CD14-positive monocyte (primary cell): Measurements from ENCODE around the gene ADGRG7. TPM values are rescaled to one million over a fixed set of nuclear protein-coding genes. Genes with fewer than 3 reads are reported as not detected.

Experiments
- DNase-seq, 3 donors: peaks; one replicate each; pipeline ENCODE4 v3.0.0-alpha.2; 2011 to 2022
- H2AFZ ChIP-seq: 2 replicates; pipeline ENCODE4 v1.6.0; 2012; ENCODE audit warnings: mild to moderate bottlenecking, low read depth, low read length, inconsistent platforms; ENCODE audit not compliant: insufficient read depth, poor library complexity, severe bottlenecking
- H3K27ac ChIP-seq, 2 donors: 1 replicate in 1 of 2; 2 replicates in 1 of 2; pipeline ENCODE4 v1.5.1; 2012 to 2013; ENCODE audit warnings: low read length in 2 of 2, control low read depth in 1 of 2, inconsistent platforms in 1 of 2, low read depth in 1 of 2, mild to moderate bottlenecking in 1 of 2
- H3K27me3 ChIP-seq, 2 donors: one replicate each; pipeline versions ENCODE4 v1.6.0 to v1.6.1; 2011 to 2013; ENCODE audit warnings: low read length in 2 of 2; ENCODE audit not compliant: control insufficient read depth in 2 of 2, insufficient read depth in 2 of 2
- H3K36me3 ChIP-seq, 2 donors: replicated peaks in 1 of 2; 1 replicate in 1 of 2; 2 replicates in 1 of 2; pipeline versions ENCODE4 v1.5.1 to v1.6.1; 2012 to 2013; ENCODE audit warnings: low read length in 2 of 2, control low read depth in 1 of 2, inconsistent platforms in 1 of 2, mild to moderate bottlenecking in 1 of 2; ENCODE audit not compliant: insufficient read depth in 2 of 2, control insufficient read depth in 1 of 2
- H3K4me1 ChIP-seq, 2 donors: 1 replicate in 1 of 2; 2 replicates in 1 of 2; pipeline versions ENCODE4 v1.5.1 to v1.6.1; 2012 to 2013; ENCODE audit warnings: low read length in 2 of 2, control low read depth in 1 of 2, inconsistent platforms in 1 of 2, mild to moderate bottlenecking in 1 of 2, moderate library complexity in 1 of 2; ENCODE audit not compliant: insufficient read depth in 2 of 2, control insufficient read depth in 1 of 2
- H3K4me2 ChIP-seq: replicated peaks from 2 replicates; pipeline ENCODE3; 2012; ENCODE audit warnings: low read length, moderate library complexity, mild to moderate bottlenecking; ENCODE audit not compliant: poor library complexity, severe bottlenecking; ENCODE audit errors: extremely low read depth
- H3K4me3 ChIP-seq, 3 experiments: fragments of 200-600 bp in 1 of 3; sonication (generic) in 1 of 3; replicated peaks in 1 of 3; 1 replicate in 2 of 3; 2 replicates in 1 of 3; pipeline ENCODE4 v1.5.1; 2011 to 2013; ENCODE audit warnings: low read length in 3 of 3, mild to moderate bottlenecking in 3 of 3, control low read depth in 2 of 3, low read depth in 2 of 3, inconsistent platforms in 1 of 3, moderate library complexity in 1 of 3
- H3K79me2 ChIP-seq: 2 replicates; pipeline ENCODE4 v1.6.0; 2012; ENCODE audit warnings: mild to moderate bottlenecking, control low read depth, inconsistent platforms, low read length, moderate library complexity; ENCODE audit not compliant: insufficient read depth
- H3K9ac ChIP-seq: 2 replicates; pipeline ENCODE4 v1.6.0; 2017; ENCODE audit warnings: low read length, mild to moderate bottlenecking; ENCODE audit not compliant: insufficient read depth, poor library complexity, severe bottlenecking
- H3K9me3 ChIP-seq, 2 donors: replicated peaks in 1 of 2; 1 replicate in 1 of 2; 2 replicates in 1 of 2; pipeline versions ENCODE4 v1.5.1 to v1.6.1; 2012 to 2013; ENCODE audit warnings: low read length in 2 of 2, control low read depth in 1 of 2; ENCODE audit not compliant: control insufficient read depth in 1 of 2, insufficient read depth in 1 of 2
- H4K20me1 ChIP-seq: 2 replicates; pipeline ENCODE4 v1.6.0; 2012; ENCODE audit warnings: mild to moderate bottlenecking, low read length, control low read depth, moderate library complexity; ENCODE audit not compliant: insufficient read depth
- H3K27ac Mint-ChIP-seq, 7 donors: one replicate each; pipeline ENCODE4 v1.8.0; 2020; ENCODE audit warnings: mild to moderate bottlenecking in 7 of 7, mixed read lengths in 7 of 7, moderate library complexity in 6 of 7, inconsistent platforms in 2 of 7
- H3K27me3 Mint-ChIP-seq, 3 donors: one replicate each; pipeline ENCODE4 v1.8.0; 2021 to 2022; ENCODE audit warnings: low read depth in 3 of 3, mild to moderate bottlenecking in 3 of 3, mixed read lengths in 3 of 3, moderate library complexity in 3 of 3, inconsistent platforms in 1 of 3
- H3K36me3 Mint-ChIP-seq, 2 donors: one replicate each; pipeline ENCODE4 v1.8.0; 2020; ENCODE audit warnings: mixed read lengths in 2 of 2, inconsistent platforms in 1 of 2, mild to moderate bottlenecking in 1 of 2
- H3K4me1 Mint-ChIP-seq: one replicate; pipeline ENCODE4 v1.8.0; 2020; ENCODE audit warnings: mild to moderate bottlenecking, mixed read lengths
- H3K4me3 Mint-ChIP-seq, 2 donors: one replicate each; pipeline ENCODE4 v1.8.0; 2020; ENCODE audit warnings: mild to moderate bottlenecking in 2 of 2, mixed read lengths in 2 of 2, moderate library complexity in 1 of 2
- H3K9me3 Mint-ChIP-seq, 7 donors: one replicate each; pipeline ENCODE4 v1.8.0; 2020 to 2022; ENCODE audit warnings: mixed read lengths in 7 of 7, mild to moderate bottlenecking in 6 of 7, moderate library complexity in 6 of 7, inconsistent platforms in 2 of 7
- WGBS: methylation state at CpG from one replicate; pipeline ENCODE4 v1.1.5; 2013; ENCODE audit warnings: missing lambda C conversion rate; ENCODE audit not compliant: insufficient coverage; 5-methylcytosine and 5-hydroxymethylcytosine counted together
- intact Hi-C, 2 donors: fragments of 100-400 bp; cut with micrococcal nuclease; formaldehyde crosslinking; loops; one replicate each; pipeline versions ENCODE4 v1.15.0 to v1.15.1; 2023
- polyA plus RNA-seq, 3 donors: library from polyadenylated mRNA; depleted of rRNA in 1 of 3; unstranded in 2 of 3; stranded (reverse) in 1 of 3; fragments of 300-500 nt in 2 of 3; fragments of >200 nt in 1 of 3; fragmentation: Illumina TruSeq in 2 of 3; gene quantifications; 1 replicate in 2 of 3; 2 replicates in 1 of 3; pipeline ENCODE4 v1.2.3, GENCODE V29; 2012 to 2021
- TF ChIP-seq, protein P1 (sequence below): fragments of 200-600 bp; IDR thresholded peaks from one replicate; pipeline ENCODE4 v1.8.0; 2022; ENCODE audit warnings: antibody characterized with exemption, mild to moderate bottlenecking

The ADGRG7 gene
- polyA plus RNA-seq, 3 donors = not detected

GRCh38 chr3:100641471-100642032 is 32.2 kb downstream of the ADGRG7 start:
- H4K20me1 ChIP-seq = no peaks in the 10 kb centered on the region
- H3K27ac ChIP-seq = no peak overlapping the region
- peak overlapping the region; percentile 29 for H3K4me2 ChIP-seq
- Mint-ChIP-seq H3K9me3 (peaks cover 0 to 3% (median 0%) of the 10 kb centered on the region in 7 donors), H3K36me3 (no peaks in the 10 kb centered on the region), H3K27ac (peak overlapping the region in 1 of 7 donors; percentile 8), H3K4me1 (peaks cover 13% of the 10 kb centered on the region), H3K4me3 (peak overlapping the region in 1 of 2 donors; percentile 24), H3K27me3 (no peaks in the 10 kb centered on the region)
- no peak overlapping the region for H3K9ac ChIP-seq
- peaks cover 8 to 12% of the 10 kb centered on the region in 2 donors for H3K4me1 ChIP-seq
- intact Hi-C loops = no loop called here
- no peaks in the 10 kb centered on the region for H3K79me2 ChIP-seq
- H3K9me3 ChIP-seq = no peaks in the 10 kb centered on the region
- TF ChIP-seq, protein P1, sequence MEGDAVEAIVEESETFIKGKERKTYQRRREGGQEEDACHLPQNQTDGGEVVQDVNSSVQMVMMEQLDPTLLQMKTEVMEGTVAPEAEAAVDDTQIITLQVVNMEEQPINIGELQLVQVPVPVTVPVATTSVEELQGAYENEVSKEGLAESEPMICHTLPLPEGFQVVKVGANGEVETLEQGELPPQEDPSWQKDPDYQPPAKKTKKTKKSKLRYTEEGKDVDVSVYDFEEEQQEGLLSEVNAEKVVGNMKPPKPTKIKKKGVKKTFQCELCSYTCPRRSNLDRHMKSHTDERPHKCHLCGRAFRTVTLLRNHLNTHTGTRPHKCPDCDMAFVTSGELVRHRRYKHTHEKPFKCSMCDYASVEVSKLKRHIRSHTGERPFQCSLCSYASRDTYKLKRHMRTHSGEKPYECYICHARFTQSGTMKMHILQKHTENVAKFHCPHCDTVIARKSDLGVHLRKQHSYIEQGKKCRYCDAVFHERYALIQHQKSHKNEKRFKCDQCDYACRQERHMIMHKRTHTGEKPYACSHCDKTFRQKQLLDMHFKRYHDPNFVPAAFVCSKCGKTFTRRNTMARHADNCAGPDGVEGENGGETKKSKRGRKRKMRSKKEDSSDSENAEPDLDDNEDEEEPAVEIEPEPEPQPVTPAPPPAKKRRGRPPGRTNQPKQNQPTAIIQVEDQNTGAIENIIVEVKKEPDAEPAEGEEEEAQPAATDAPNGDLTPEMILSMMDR = no peak
- H3K36me3 ChIP-seq = no peaks in the 10 kb centered on the region
- no peaks in the 10 kb centered on the region for H3K27me3 ChIP-seq
- no CpG with 5 or more reads among the region's 3 CpGs for WGBS
- H2AFZ ChIP-seq = no peak overlapping the region
- peak in 2 of 3 donors; percentile 15 to 16 for DNase-seq
- H3K4me3 ChIP-seq = peak overlapping the region in 1 of 3 experiments; percentile 24

GRCh38 chr3:100645913-100646312 is 36.5 kb downstream of the ADGRG7 start:
- no peaks in the 10 kb centered on the region for H4K20me1 ChIP-seq
- peaks cover 12 to 17% of the 10 kb centered on the region in 2 donors for H3K4me1 ChIP-seq
- H3K4me1 Mint-ChIP-seq = peaks cover 20% of the 10 kb centered on the region
- intact Hi-C loops = no loop called here
- no peaks in the 10 kb centered on the region for H3K9me3 Mint-ChIP-seq
- no peak overlapping the region for H3K27ac ChIP-seq
- H3K4me3 ChIP-seq = no peak overlapping the region
- H3K9me3 ChIP-seq = no peaks in the 10 kb centered on the region
- no peaks in the 10 kb centered on the region for H3K79me2 ChIP-seq
- H3K27me3 ChIP-seq = no peaks in the 10 kb centered on the region
- no peak overlapping the region for H3K9ac ChIP-seq
- H3K36me3 Mint-ChIP-seq = no peaks in the 10 kb centered on the region
- H3K27ac Mint-ChIP-seq = no peak overlapping the region
- no peak for DNase-seq
- no peaks in the 10 kb centered on the region for H3K36me3 ChIP-seq
- H2AFZ ChIP-seq = no peak overlapping the region
- H3K4me3 Mint-ChIP-seq = no peak overlapping the region
- TF ChIP-seq, protein P1 = no peak
- no CpG with 5 or more reads among the region's 3 CpGs for WGBS
- H3K4me2 ChIP-seq = no peak overlapping the region
- no peaks in the 10 kb centered on the region for H3K27me3 Mint-ChIP-seq
